AG09319 (cell line): ENCODE measurements around the gene SLC2A13.
"Not testable (repeated sequence)": the region's sequence is repeated elsewhere in the genome, so short reads cannot be mapped to it uniquely, and the experiment has no call there.

Source experiments
- DNase-seq: peaks from one replicate; pipeline ENCODE4 v3.0.0-alpha.2; 2010; ENCODE audit warnings: low read depth; ENCODE audit errors: extremely low read depth
- CTCF ChIP-seq: IDR thresholded peaks from 2 replicates; pipeline ENCODE4 v1.5.1; 2011; ENCODE audit warnings: low read depth, mild to moderate bottlenecking, inconsistent platforms, low read length, moderate library complexity

Gene SLC2A13

DNA sequence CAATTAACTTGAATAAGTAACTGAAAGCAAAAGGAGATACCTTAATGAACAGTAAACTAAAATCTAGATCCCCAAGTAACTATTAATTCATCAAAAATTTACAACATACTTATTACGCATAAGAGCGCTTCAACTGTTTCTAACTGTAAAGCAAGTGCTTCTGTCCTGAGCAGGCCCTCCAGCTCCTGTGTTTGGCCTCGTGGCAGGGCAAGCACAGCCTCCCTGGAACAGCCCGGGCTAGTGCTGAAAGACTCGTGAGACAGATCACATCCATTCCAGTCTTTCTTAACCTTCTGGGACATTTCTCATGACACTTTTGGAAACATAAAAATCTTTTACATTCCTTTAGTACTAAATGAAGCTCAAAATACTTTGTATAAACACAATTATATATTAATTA, 307.5 kb downstream of the SLC2A13 start:
- no peak for DNase-seq
- no peak for TF ChIP-seq CTCF

- no peak for TF ChIP-seq CTCF
- no peak for DNase-seq
These were observed 310.4 kb downstream of the SLC2A13 start for GRCh38 chr12:39795481-39795880.

DNA sequence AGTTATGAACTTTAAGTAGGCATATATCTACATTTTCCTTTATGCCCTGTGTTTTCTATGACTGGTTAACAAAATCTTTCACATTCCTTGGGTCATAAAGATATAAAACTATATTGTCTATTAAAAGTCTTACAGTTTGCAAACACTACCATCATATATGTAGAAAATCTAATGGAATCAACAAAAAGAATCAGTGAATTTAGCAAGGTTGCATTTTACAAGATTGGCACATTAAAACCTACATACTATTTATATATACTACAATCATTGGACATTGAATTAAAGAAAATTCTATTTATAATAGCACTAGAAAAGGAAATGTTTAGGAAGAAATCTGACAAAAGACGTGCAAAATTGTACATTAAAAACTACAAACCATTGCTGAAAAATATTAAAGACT, 312.9 kb downstream of the SLC2A13 start:
- no peak for DNase-seq
- TF ChIP-seq CTCF = no peak

GRCh38 chr12:39788239-39788638, 317.6 kb downstream of the SLC2A13 start:
- DNase-seq = no peak
- no peak for TF ChIP-seq CTCF

DNA sequence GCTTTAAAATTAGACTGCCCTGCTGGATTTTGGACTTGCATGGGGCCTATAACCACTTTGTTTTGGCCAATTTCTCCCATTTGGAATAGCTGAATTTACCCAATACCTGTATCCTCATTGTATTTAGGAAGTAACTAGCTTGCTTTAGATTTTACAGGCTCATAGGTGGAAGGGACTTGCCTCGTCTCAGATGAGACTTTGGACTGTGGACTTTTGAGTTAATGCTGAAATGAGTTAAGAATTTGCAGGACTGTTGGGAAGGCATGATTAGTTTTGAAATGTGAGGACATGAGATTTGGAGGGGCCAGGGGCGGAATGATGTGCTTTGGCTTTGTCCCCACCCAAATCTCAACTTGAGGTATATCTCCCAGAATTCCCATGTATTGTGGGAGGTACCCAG, 320.1 kb downstream of the SLC2A13 start:
- not testable (repeated sequence) for DNase-seq

GRCh38 chr12:39782026-39782545, 323.8 kb downstream of the SLC2A13 start:
- no peak for DNase-seq
- TF ChIP-seq CTCF = no peak

GRCh38 chr12:39780913-39781446, 324.9 kb downstream of the SLC2A13 start:
- DNase-seq = no peak
- no peak for TF ChIP-seq CTCF

DNA sequence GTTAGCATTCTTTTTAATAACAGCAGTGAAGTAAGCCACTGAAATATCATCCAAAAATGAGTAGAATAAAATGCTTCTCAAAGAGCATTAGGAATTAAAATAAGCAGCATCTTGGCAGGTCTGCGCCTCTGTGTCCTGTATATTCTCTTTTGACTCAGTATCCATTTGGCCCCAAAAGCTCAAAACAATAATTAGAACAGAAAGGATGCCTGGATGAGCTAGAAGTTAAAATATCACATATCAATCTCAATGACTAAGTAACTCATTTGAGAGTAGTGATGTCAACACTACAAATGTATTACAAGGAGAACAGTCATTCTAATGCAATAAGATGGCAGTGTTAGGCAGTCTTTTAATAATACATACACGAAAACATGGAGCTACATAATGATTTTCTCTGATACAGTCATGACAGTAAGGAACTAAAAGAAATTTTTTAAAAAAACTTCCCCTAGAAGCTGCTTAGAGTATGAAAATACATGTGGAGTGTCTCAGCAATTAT, 325.4 kb downstream of the SLC2A13 start:
- DNase-seq = no peak
- TF ChIP-seq CTCF = no peak
